ENCODE results near the gene CTRB1. TPM values are rescaled to one million over a fixed set of nuclear protein-coding genes. Genes with fewer than 3 reads are reported as not detected.
A peak's percentile ranks its signal among the peaks of the same experiment; 100 is the strongest.

The CTRB1 gene
- total and polyA plus RNA-seq, 2 of the 8 experiments (the other 6 are each of a cell fraction or from before 2014, with no cell fraction given) = not detected

DNA sequence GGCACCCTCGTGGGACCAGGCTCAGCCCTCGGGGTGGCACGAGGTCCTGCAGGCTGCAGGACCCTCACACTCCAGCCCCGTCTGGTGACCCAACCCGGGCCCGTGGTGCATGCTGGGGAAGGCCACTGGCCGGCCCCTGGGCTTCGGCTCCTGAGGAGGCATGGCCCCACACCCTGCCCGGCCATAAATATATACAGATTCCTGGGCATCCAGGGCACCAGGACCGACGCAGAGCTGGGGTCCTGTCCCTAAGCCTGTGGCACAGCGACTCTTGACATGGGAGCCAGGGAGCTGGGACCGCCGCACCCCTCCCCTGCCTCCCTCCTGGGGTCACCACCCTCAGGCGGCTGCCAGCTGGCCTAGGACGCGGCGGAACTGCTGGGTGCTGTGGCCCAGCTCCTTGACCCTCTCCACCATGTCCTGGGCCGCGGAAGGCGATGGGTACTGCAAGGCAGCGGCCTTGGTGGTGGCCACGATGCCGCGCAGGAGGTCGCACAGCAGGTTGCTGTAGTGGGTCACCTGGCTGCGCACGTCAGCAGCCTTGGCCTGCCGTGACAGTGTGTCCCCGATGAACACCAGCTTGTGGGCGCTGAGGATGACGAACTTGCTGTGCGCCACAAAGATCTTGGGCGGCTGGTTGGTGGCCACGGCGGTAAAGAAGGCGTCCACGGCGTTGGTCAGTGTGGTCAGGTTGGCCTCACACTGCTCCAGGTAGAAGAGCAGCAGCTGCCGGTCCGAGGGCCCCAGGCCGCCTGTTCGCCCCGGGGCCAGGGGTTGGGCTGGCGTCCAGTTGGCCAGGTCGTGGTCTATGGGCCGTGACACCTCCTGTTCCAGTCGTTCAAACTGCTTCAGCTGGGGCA is 10.6 kb downstream of the CTRB1 start:
- Histone ChIP-seq H3K9ac (replicated peaks in 1 of 4; ENCODE audit: extremely low read depth in 1 of 4, low read depth in 3 of 4, low read length in 3 of 4) (no peak overlapping the region; a peak in 1 of 7 replicates), H2BK120ac (replicated peaks; ENCODE audit: low read depth, low read length) (no peak overlapping the region), H2BK20ac (ENCODE audit: low read length) (no peak overlapping the region), H4K5ac (ENCODE audit: insufficient read length, low read depth, low read length) (no peak overlapping the region), H3K23me2 (ENCODE audit: low read depth, low read length) (no peaks in the 10 kb centered on the region), H2AFZ (ENCODE audit: low read length) (no peak overlapping the region), H3K23ac (ENCODE audit: insufficient read length) (no peak overlapping the region), H2AK5ac (ENCODE audit: low read depth, low read length) (no peak overlapping the region), H3K36me3 (ENCODE audit: control insufficient read depth in 2 of 4, insufficient read depth in 4 of 4, low read length in 3 of 4) (peaks cover 10 to 26% (median 21%) of the 10 kb centered on the region in 4 experiments), H3K4me3 (ENCODE audit: extremely low read depth in 1 of 4, insufficient read depth in 2 of 4, low read depth in 3 of 4, low read length in 4 of 4) (no peak overlapping the region), H3K4ac (replicated peaks; ENCODE audit: insufficient read length, low read depth, low read length) (no peak overlapping the region), H3K4me2 (ENCODE audit: insufficient read depth in 1 of 2, low read depth in 2 of 2, low read length in 2 of 2) (no peak overlapping the region), H4K20me1 (replicated peaks in 1 of 2; ENCODE audit: control insufficient read depth in 1 of 2, insufficient read depth in 2 of 2, low read length in 2 of 2) (peaks cover 5 to 11% of the 10 kb centered on the region in 2 experiments), H3K27ac (ENCODE audit: low read depth, low read length) (no peak overlapping the region), H2BK12ac (ENCODE audit: low read depth, low read length) (no peak overlapping the region), H3K79me2 (ENCODE audit: control insufficient read depth in 1 of 2, insufficient read depth in 2 of 2, low read length in 2 of 2) (no peaks in the 10 kb centered on the region), H3K4me1 (replicated peaks in 1 of 4; ENCODE audit: control insufficient read depth in 3 of 4, insufficient read depth in 4 of 4, low read length in 3 of 4) (peaks cover 0 to 4% (median 0%) of the 10 kb centered on the region in 4 experiments; a peak in 1 of 7 replicates), H3K56ac (replicated peaks; ENCODE audit: insufficient read length, low read depth, low read length) (no peak overlapping the region), H2BK15ac (ENCODE audit: low read length) (no peak overlapping the region), H4K8ac (ENCODE audit: extremely low read depth, insufficient read depth, low read length) (no peak overlapping the region; the same call in 1 of the 2 replicates), H2BK5ac (ENCODE audit: low read depth, low read length) (0 out of 2 replicates have a peak overlapping the region, but pooled peaks have one; percentile 24), H4K91ac (replicated peaks; ENCODE audit: insufficient read length, low read length) (no peak overlapping the region), H3K18ac (ENCODE audit: extremely low read depth, low read length) (no peak overlapping the region), H3K79me1 (ENCODE audit: low read depth, low read length) (no peaks in the 10 kb centered on the region), H3K14ac (ENCODE audit: insufficient read length) (no peak overlapping the region), H3K27me3 (replicated peaks in 1 of 4; ENCODE audit: control insufficient read depth in 3 of 4, extremely low read depth in 1 of 4, insufficient read depth in 3 of 4, low read length in 3 of 4) (no peaks in the 10 kb centered on the region), H3K9me3 (ENCODE audit: insufficient read depth in 2 of 2, low read depth in 1 of 2, low read length in 1 of 2) (no peaks in the 10 kb centered on the region)
- FAIRE-seq = no peak
- ChIA-PET CTCF (ENCODE audit: partially characterized antibody) (interaction anchor here (0.6 to 3.0 kb wide), 8 partner anchors 9 to 292 kb away, joined by 3 to 10 read pairs (median 4); no protein-coding TSS in a partner anchor), POLR2A (ENCODE audit: partially characterized antibody) (interaction anchor here (0.6 to 22.7 kb wide), 9 partner anchors 8 to 70 kb away, joined by 3 to 375 read pairs (median 3); partner anchors contain the start of genes BCAR1 and CTRB2)
- 93% methylated on average over 44 of the region's 48 CpGs; no CpG with 5 or more reads in 1 of the 2 experiments for WGBS, 2 experiments (ENCODE audit: extremely low coverage in 1 of 2, insufficient coverage in 1 of 2, insufficient read length in 1 of 2, insufficient replicate concordance in 2 of 2, low coverage in 1 of 2, low lambda C conversion rate in 2 of 2, missing lambda C conversion rate in 1 of 2)
- DNase-seq (ENCODE audit: low read depth in 1 of 2, low spot score in 2 of 2) = no peak
